Fibroblast of peridontal ligament (primary cell): ENCODE results near the gene CLIC6.

Experiments used
- DNase-seq: peaks from one replicate; pipeline ENCODE4 v3.0.0-alpha.2; 2010; ENCODE audit errors: extremely low read depth

Gene CLIC6

GRCh38 chr21:34726627-34727337 is 58.0 kb downstream of the CLIC6 start:
- no peak for DNase-seq

- DNase-seq, result no peak
Measured at GRCh38 chr21:34728479-34728878, 59.7 kb downstream of the CLIC6 start.

DNA sequence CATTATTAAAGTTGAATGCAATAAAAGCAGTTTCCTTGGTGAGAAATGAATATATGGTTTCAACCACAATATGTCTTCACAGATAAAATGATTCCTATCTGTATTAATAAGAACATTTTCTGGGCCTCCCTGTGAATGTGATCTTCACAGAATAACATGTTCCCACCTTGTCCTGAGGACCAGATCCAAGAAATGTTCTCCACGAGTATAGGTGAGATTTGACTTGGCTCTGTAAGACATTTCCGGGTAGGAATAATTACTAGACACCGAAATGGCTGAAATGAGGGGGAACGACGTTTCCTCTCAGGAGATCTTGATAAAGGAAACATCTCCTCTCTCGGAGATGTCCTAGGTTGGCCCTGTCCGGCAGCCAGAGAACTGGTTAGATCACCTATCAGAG is 61.4 kb downstream of the CLIC6 start:
- DNase-seq, result no peak

DNA sequence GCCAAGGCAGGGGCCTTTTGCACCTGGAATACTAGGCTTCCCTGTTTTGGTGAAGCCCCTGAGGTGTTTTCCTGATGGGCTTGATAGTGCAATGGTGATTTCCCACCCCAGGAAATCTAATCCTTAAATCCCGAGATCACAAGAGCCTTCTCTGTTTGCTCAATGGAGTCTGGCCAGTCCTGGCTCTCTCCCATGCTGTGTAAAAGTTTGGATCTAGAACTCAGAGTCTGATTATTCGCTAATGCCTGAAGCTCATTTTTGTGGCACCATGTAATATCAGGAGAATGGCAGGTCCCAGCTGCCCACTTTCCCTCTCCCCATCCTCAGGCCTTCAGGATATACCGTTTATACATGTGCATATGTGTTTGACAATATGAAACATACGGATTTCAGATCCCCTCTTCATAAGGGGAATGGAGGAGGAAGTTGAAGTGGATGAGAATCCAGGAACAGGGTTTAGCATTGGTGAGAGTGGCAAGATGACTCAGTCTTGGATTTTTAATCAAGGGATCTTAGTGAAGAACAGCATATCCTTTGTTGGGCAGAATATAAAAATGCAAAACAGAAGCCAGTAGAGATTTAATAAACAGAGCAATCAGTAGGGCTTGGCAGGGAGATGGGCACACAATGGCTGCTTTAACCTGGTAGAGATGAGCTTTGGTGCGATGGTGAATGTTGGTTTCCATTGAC is 62.1 kb downstream of the CLIC6 start:
- DNase-seq, result no peak

DNA sequence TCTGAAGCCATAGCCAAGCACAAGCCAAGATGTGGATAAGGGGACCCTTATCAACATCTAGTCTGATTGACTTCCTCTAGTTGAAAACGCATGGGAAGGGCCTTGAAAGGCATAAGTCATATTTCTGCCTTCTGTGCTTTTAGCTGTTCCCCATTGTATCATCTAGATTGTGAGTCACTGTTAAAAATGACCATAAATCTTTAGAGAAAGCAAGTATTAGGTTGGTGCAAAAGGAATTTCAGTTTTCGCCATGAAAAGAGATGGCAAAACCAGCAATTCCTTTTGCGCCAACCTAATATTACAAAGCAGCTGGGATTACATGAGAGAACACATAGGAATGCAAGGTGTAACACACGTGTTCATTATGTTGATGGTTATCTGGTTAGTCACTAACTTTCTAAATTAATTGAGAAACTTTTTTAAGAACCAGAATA is 63.6 kb downstream of the CLIC6 start:
- DNase-seq, result no peak

- no peak for DNase-seq
Measured at GRCh38 chr21:34733852-34734251, 65.1 kb downstream of the CLIC6 start.

DNA sequence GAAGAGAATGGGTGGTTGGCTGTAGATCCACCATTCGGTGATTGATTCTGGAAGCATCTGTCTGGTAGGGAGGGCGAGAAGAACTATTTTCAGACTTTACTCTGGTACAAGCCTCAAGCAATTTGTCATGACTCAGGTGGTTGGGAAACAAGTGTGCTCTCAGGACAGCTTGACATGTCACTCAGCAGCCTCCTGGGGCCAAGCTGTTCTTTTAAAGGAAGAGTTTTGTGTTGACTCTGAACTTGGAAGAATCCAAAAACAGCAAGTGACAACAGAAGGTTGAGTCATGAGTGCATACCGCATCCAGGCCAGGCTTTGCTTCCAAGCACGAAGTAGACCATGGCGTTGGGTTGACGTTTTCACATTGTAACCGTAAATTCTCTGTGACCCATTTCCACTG is 65.9 kb downstream of the CLIC6 start:
- DNase-seq, result no peak

GRCh38 chr21:34736116-34736874 is 67.5 kb downstream of the CLIC6 start:
- DNase-seq, result peak; percentile 18

GRCh38 chr21:34737115-34737514 is 68.3 kb downstream of the CLIC6 start:
- DNase-seq, result no peak

- no peak for DNase-seq
Measured at GRCh38 chr21:34740198-34740597, 71.4 kb downstream of the CLIC6 start.

DNA sequence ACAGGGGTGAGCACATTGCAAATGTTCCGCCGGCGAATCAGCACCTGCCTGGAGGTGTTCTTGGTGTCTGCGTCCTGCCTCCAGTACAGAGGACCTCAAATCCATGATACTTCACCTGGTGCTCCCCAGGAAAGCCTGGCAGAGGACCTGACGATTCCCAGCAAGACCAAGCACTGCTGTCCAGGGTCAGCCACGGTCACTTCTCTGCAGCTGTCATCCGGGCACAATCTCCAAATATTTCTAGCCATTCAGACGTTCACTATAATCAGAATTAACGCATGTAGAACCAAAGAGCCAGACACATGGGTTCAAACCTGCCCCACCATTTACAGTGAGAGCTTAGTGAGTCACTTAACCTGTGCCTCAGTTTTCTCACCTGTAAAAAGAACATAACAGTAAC is 74.5 kb downstream of the CLIC6 start:
- DNase-seq, result no peak

GRCh38 chr21:34743831-34744230 is 75.0 kb downstream of the CLIC6 start:
- peak; percentile 82 for DNase-seq

DNA sequence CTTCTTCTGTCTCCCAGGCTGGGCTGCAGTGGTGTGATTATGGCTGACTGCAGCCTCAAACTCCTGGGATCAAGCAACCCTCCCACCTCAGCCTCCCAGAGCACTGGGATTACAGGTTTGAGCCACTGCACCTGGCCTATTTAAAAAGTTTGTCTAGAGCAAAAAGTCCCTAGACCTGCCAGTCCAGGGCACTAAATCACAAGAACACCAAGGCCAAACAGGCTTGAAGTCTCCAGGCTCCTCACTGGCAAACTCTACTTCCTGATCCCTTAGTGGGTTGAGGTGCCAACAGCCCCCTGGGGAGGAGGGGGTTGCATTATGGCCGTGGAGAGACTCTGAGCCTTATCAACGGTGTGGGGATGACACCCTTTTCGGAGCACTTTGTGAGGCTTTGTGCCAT is 76.0 kb downstream of the CLIC6 start:
- DNase-seq, result no peak

DNA sequence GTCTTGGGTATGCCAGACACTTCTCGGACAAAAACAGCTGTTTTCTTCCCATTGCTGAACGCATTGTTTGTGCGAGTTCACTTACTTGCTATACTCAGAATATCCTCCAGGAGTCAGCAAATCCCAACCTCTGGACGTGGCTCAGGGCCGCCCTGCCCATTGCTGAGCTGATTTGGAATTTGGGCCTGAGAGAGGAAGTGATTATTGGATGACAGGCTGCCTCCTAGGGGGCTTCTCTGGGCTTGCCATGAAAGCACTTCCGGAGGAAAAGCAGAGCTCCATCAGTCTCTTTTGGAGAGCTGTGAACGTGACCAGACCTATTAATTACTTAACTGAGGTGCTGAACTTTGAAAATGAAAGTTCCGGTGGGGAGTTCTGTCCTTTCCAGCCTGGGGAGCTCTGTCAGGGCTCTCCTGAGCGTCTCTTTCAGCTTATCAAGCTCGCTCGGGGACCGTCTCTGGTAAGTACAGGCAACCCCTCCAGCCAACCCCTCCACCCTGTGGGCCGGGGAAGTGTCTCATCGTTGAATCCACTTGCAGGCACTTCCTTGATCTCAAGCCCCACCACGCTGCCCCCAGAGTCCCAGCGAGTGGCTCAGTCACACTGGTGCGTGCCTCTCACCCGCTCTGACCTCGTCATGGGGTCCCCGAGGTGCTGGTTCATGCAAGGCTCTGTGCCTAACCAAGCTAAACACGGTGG is 76.9 kb downstream of the CLIC6 start:
- DNase-seq, result peak; percentile 93

GRCh38 chr21:34748862-34749261 is 80.1 kb downstream of the CLIC6 start:
- no peak for DNase-seq

DNA sequence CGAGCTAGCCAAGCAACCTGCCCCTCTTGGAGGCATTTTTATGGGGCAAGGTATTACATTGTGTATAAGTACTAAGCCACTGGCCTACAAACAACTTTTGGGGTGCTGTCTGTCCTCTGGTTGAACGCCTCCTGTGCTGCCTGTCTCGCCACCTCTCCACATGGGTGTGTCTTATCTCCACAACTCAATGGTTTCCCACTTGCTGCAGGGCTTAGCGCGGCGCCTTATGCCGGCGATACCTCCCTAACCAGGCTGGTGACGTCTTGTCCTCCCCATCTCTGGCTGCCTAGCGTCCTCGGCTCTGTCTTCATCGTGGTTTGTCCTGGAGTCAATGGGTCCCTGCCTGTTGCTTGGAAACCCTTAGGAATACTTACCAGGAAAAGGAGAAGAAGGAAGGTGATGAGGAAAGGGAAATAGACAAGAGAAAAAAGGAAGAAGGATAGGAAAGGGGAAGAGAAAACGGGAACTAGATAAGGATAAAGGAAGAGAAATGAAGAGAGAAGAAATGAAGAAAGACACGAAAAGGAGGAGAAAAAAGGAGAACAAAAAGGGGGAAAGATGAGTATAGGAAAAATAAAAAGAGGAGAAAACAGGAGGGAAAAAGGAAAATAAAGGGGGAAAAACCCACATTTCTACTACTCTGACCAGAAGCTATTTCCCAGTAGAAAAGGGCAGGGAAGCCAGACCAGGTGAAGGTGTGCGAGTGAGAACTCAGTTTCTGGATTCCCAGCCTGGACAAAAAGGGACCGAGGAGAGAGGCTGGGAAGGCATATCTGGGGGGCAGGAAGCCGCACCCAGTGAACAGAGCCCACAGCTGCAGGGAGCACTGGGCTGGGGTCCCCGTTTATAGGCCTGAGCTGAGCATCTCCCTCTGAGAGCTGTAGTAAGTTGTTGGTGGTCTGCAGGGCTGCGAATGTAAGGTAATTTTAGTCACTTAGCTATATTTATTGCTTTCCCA is 86.2 kb downstream of the CLIC6 start:
- no peak for DNase-seq

- no peak for DNase-seq
Measured at GRCh38 chr21:34761758-34762330, 93.0 kb downstream of the CLIC6 start.

GRCh38 chr21:34762786-34763185 is 94.0 kb downstream of the CLIC6 start:
- DNase-seq, result peak; percentile 90

DNA sequence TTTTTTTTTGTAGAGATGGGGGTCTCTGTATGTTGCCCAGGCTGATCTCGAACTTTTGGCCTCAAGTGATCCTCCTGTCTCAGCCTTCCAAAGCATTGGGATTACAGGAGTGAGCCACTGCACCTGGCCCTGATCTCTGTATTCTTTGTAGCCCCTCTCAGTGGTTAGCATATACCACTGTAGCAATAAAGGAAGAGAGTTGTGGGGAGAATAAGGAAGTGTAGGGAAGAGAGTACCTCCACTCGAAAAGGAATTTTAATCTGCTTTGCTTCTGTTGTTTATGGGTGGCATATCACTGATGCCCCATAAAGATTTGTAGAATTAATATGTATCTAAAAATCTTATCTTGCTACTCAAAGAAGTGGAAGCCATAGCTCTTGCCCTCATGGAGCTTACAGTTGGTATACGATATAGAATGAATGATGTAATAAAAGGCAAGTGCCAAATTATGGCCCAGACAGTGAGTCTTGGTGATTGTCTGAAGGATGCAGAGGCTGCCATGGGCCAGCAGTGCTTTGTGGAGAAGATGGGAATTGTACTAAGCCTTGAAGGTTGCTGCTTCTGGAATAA is 96.0 kb downstream of the CLIC6 start:
- no peak for DNase-seq

DNA sequence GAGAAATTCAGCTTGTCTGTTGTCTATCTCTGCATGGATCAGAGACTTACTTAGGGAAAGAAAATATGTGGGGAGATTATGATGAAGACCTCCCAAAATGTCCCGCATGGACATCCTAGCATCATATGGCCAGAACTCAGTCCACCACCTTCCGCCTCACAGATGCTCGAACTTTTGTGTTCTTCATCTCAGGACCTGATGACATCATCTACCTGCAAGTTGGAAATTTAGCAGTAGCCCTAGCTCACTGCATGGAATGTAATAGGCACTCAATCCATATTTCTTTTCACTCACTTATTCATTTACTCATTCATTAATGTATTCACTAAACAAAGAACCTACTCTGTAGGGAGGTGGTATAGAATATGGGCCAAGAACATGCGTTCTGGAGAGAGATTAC is 96.8 kb downstream of the CLIC6 start:
- DNase-seq, result no peak
